HCT116 (cell line): ENCODE data around the gene XIAP.
"Not testable (repeated sequence)": the region's sequence is repeated elsewhere in the genome, so short reads cannot be mapped to it uniquely, and the experiment has no call there.

Experiments used
- CEBPB ChIP-seq: IDR thresholded peaks from 2 replicates; pipeline ENCODE4 v1.6.1; 2012; ENCODE audit warnings: low read depth
- EZH2 ChIP-seq: fragments of 200-600 bp; sonication (generic); IDR thresholded peaks from 2 replicates; pipeline ENCODE4 v1.6.1; 2017; ENCODE audit warnings: antibody characterized with exemption, mixed run types
- POLR2AphosphoS5 ChIP-seq: IDR thresholded peaks from 2 replicates; pipeline ENCODE4 v1.6.1; 2011; ENCODE audit warnings: mild to moderate bottlenecking, low read depth, low read length, moderate library complexity
- SIN3A ChIP-seq: IDR thresholded peaks from 2 replicates; pipeline ENCODE4 v1.6.1; 2012; ENCODE audit warnings: low read depth
- ZNF274 ChIP-seq: fragments of 200-500 bp; sonication (Bioruptor generic); IDR thresholded peaks from 2 replicates; pipeline ENCODE4 v1.6.1; 2014; ENCODE audit warnings: mild to moderate bottlenecking, low read depth, low read length, inconsistent platforms
- TF ChIP-seq, protein P1 (sequence below), 3 experiments: fragments of 200-600 bp in 1 of 3; sonication (generic) in 1 of 3; IDR thresholded peaks in 2 of 3; conservative IDR thresholded peaks in 1 of 3; 2 replicates each; pipeline ENCODE4 v1.5.1; 2012 to 2017; ENCODE audit warnings: low read depth in 2 of 3, low read length in 2 of 3, antibody characterized with exemption in 1 of 3, borderline replicate concordance in 1 of 3, control low read depth in 1 of 3, mild to moderate bottlenecking in 1 of 3, mixed read lengths in 1 of 3, mixed run types in 1 of 3, moderate library complexity in 1 of 3; ENCODE audit not compliant: insufficient read depth in 1 of 3

DNA sequence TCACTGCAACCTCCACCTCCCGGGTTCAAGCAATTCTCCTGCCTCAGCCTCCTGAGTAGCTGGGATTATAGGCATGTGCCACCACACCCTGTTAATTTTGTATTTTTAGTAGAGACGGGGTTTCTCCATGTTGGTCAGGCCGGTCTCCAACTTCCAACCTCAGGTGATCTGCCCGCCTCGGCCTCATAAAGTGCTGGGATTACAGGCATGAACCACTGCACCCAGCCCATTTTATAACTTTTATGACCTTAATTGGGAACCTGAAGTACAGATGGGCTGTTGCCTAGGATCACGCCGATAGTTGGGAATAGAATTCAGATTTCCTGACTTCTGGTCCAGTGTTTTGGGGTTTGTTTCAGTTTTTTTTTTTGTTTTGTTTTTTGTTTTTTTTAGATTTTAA lies 43.4 kb downstream of the XIAP start:
- TF ChIP-seq, protein P1, sequence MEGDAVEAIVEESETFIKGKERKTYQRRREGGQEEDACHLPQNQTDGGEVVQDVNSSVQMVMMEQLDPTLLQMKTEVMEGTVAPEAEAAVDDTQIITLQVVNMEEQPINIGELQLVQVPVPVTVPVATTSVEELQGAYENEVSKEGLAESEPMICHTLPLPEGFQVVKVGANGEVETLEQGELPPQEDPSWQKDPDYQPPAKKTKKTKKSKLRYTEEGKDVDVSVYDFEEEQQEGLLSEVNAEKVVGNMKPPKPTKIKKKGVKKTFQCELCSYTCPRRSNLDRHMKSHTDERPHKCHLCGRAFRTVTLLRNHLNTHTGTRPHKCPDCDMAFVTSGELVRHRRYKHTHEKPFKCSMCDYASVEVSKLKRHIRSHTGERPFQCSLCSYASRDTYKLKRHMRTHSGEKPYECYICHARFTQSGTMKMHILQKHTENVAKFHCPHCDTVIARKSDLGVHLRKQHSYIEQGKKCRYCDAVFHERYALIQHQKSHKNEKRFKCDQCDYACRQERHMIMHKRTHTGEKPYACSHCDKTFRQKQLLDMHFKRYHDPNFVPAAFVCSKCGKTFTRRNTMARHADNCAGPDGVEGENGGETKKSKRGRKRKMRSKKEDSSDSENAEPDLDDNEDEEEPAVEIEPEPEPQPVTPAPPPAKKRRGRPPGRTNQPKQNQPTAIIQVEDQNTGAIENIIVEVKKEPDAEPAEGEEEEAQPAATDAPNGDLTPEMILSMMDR (IDR thresholded peaks at IDR 0.05 in 2 of 3, conservative IDR thresholded peaks at IDR 0.05 in 1 of 3; ENCODE audit: borderline replicate concordance in 1 of 3, insufficient read depth in 1 of 3, low read depth in 2 of 3, low read length in 2 of 3), result not testable (repeated sequence)
- TF ChIP-seq ZNF274, SIN3A, POLR2AphosphoS5, CEBPB, EZH2: not testable (repeated sequence)
